Measurements from ENCODE around the gene PRKAG2.

PRKAG2 gene

GRCh38 chr7:151756866-151757265 lies 120.0 kb downstream of the PRKAG2 start:
- H3K79me2 ChIP-seq (ENCODE audit: control insufficient read depth, insufficient read depth, low read length, poor library complexity): peaks cover 4% of the 10 kb centered on the region
- H3K27me3 ChIP-seq (ENCODE audit: insufficient read depth, low read length): no peaks in the 10 kb centered on the region
- H3K9me3 ChIP-seq (ENCODE audit: insufficient read depth, low read depth, low read length): no peaks in the 10 kb centered on the region
- H4K91ac ChIP-seq (ENCODE audit: low read depth, low read length): no peak overlapping the region
- no peak overlapping the region for H4K12ac ChIP-seq (ENCODE audit: low read depth, low read length)
- H2AFZ ChIP-seq (ENCODE audit: insufficient read depth, low read length, poor library complexity): no peak overlapping the region
- H2BK5ac ChIP-seq (ENCODE audit: low read depth, low read length, poor library complexity): no peak overlapping the region
- no peaks in the 10 kb centered on the region for H3K36me3 ChIP-seq (ENCODE audit: control insufficient read depth in 1 of 2, insufficient read depth in 2 of 2, low read length in 2 of 2)
- H3K4me1 ChIP-seq (ENCODE audit: control insufficient read depth in 1 of 2, insufficient read depth in 2 of 2, low read length in 2 of 2): peaks cover 30 to 32% of the 10 kb centered on the region in 2 experiments
- no peak overlapping the region for H2BK120ac ChIP-seq (ENCODE audit: insufficient read depth, low read length, poor library complexity)
- H3K14ac ChIP-seq (ENCODE audit: low read length): no peak overlapping the region
- no CpG with 5 or more reads among the region's 13 CpGs for WGBS (ENCODE audit: extremely low coverage, insufficient coverage, insufficient read length)
- H2AK5ac ChIP-seq (ENCODE audit: low read length): no peak overlapping the region
- H3K4me2 ChIP-seq (ENCODE audit: low read length): no peak overlapping the region
- H4K8ac ChIP-seq (ENCODE audit: low read depth, low read length): no peak overlapping the region
- no peak overlapping the region for H3K18ac ChIP-seq (ENCODE audit: low read length)
- no peak overlapping the region for H3K4me3 ChIP-seq (ENCODE audit: low read depth, low read length)
- peaks cover 26% of the 10 kb centered on the region for H3K79me1 ChIP-seq (ENCODE audit: low read length)
- no peak for DNase-seq
- no peak overlapping the region for H3K23ac ChIP-seq (ENCODE audit: low read length)
- no peak overlapping the region for H3K9ac ChIP-seq (ENCODE audit: low read length)
- H3K27ac ChIP-seq (ENCODE audit: low read depth, low read length): no peak overlapping the region
- no peak overlapping the region for H3K4ac ChIP-seq (ENCODE audit: low read depth, low read length)
- no peak overlapping the region for H2BK12ac ChIP-seq (ENCODE audit: low read length)

- peak overlapping the region; percentile 71 for H3K14ac ChIP-seq (ENCODE audit: low read length)
- H3K23ac ChIP-seq (ENCODE audit: low read length): no peak overlapping the region
- H3K4me3 ChIP-seq (ENCODE audit: low read depth, low read length): no peak overlapping the region
- peak overlapping the region; percentile 23 for H3K4ac ChIP-seq (ENCODE audit: low read depth, low read length)
- no peaks in the 10 kb centered on the region for H3K36me3 ChIP-seq (ENCODE audit: control insufficient read depth in 1 of 2, insufficient read depth in 2 of 2, low read length in 2 of 2)
- peak overlapping the region; percentile 24 for H2BK5ac ChIP-seq (ENCODE audit: low read depth, low read length, poor library complexity)
- H4K12ac ChIP-seq (ENCODE audit: low read depth, low read length): no peak overlapping the region
- no peak overlapping the region for H3K27ac ChIP-seq (ENCODE audit: low read depth, low read length)
- no peaks in the 10 kb centered on the region for H3K9me3 ChIP-seq (ENCODE audit: insufficient read depth, low read depth, low read length)
- no peaks in the 10 kb centered on the region for H3K27me3 ChIP-seq (ENCODE audit: insufficient read depth, low read length)
- H3K79me1 ChIP-seq (ENCODE audit: low read length): peaks cover 26% of the 10 kb centered on the region
- H4K8ac ChIP-seq (ENCODE audit: low read depth, low read length): peak overlapping the region; percentile 30
- H3K4me1 ChIP-seq (ENCODE audit: control insufficient read depth in 1 of 2, insufficient read depth in 2 of 2, low read length in 2 of 2): peaks cover 26 to 27% of the 10 kb centered on the region in 2 experiments
- H2AFZ ChIP-seq (ENCODE audit: insufficient read depth, low read length, poor library complexity): peak overlapping the region; percentile 62
- H3K79me2 ChIP-seq (ENCODE audit: control insufficient read depth, insufficient read depth, low read length, poor library complexity): peaks cover 4% of the 10 kb centered on the region
- DNase-seq: peak; percentile 29 to 41
- peak overlapping the region; percentile 58 for H3K18ac ChIP-seq (ENCODE audit: low read length)
- WGBS (ENCODE audit: extremely low coverage, insufficient coverage, insufficient read length): no CpG with 5 or more reads among the region's 19 CpGs
- peak overlapping the region; percentile 90 for H2BK12ac ChIP-seq (ENCODE audit: low read length)
- peak overlapping the region; percentile 48 for H2BK120ac ChIP-seq (ENCODE audit: insufficient read depth, low read length, poor library complexity)
- no peak overlapping the region for H3K9ac ChIP-seq (ENCODE audit: low read length)
- peak overlapping the region; percentile 85 for H2AK5ac ChIP-seq (ENCODE audit: low read length)
- no peak overlapping the region for H3K4me2 ChIP-seq (ENCODE audit: low read length)
- peak overlapping the region; percentile 72 for H4K91ac ChIP-seq (ENCODE audit: low read depth, low read length)
Measured at GRCh38 chr7:151756076-151756731, 120.7 kb downstream of the PRKAG2 start.

- peak overlapping the region; percentile 96 for H4K91ac ChIP-seq (ENCODE audit: low read depth, low read length)
- peak overlapping the region; percentile 63 for H2BK5ac ChIP-seq (ENCODE audit: low read depth, low read length, poor library complexity)
- no peaks in the 10 kb centered on the region for H3K36me3 ChIP-seq (ENCODE audit: control insufficient read depth in 1 of 2, insufficient read depth in 2 of 2, low read length in 2 of 2)
- peak overlapping the region; percentile 54 for H3K18ac ChIP-seq (ENCODE audit: low read length)
- H2AFZ ChIP-seq (ENCODE audit: insufficient read depth, low read length, poor library complexity): peak overlapping the region; percentile 51
- peak overlapping the region; percentile 96 for H2BK120ac ChIP-seq (ENCODE audit: insufficient read depth, low read length, poor library complexity)
- no peaks in the 10 kb centered on the region for H3K9me3 ChIP-seq (ENCODE audit: insufficient read depth, low read depth, low read length)
- H4K8ac ChIP-seq (ENCODE audit: low read depth, low read length): peak overlapping the region; percentile 56
- peak overlapping the region; percentile 97 for H2AK5ac ChIP-seq (ENCODE audit: low read length)
- peak; percentile 56 to 81 for DNase-seq
- no peaks in the 10 kb centered on the region for H3K27me3 ChIP-seq (ENCODE audit: insufficient read depth, low read length)
- H2BK12ac ChIP-seq (ENCODE audit: low read length): peak overlapping the region; percentile 93
- no peak overlapping the region for H3K23ac ChIP-seq (ENCODE audit: low read length)
- H3K4me3 ChIP-seq (ENCODE audit: low read depth, low read length): no peak overlapping the region
- peaks cover 26% of the 10 kb centered on the region for H3K79me1 ChIP-seq (ENCODE audit: low read length)
- no peak overlapping the region for H4K12ac ChIP-seq (ENCODE audit: low read depth, low read length)
- no peak overlapping the region for H3K27ac ChIP-seq (ENCODE audit: low read depth, low read length)
- H3K9ac ChIP-seq (ENCODE audit: low read length): no peak overlapping the region
- WGBS (ENCODE audit: extremely low coverage, insufficient coverage, insufficient read length): no CpG with 5 or more reads among the region's 11 CpGs
- H3K4ac ChIP-seq (ENCODE audit: low read depth, low read length): peak overlapping the region; percentile 23
- H3K14ac ChIP-seq (ENCODE audit: low read length): peak overlapping the region; percentile 83
- H3K79me2 ChIP-seq (ENCODE audit: control insufficient read depth, insufficient read depth, low read length, poor library complexity): peaks cover 4% of the 10 kb centered on the region
- peaks cover 21 to 24% of the 10 kb centered on the region in 2 experiments for H3K4me1 ChIP-seq (ENCODE audit: control insufficient read depth in 1 of 2, insufficient read depth in 2 of 2, low read length in 2 of 2)
- H3K4me2 ChIP-seq (ENCODE audit: low read length): no peak overlapping the region
Measured at GRCh38 chr7:151755131-151755801, 121.6 kb downstream of the PRKAG2 start.

GRCh38 chr7:151754688-151755130 lies 122.2 kb downstream of the PRKAG2 start:
- Histone ChIP-seq H3K27ac (ENCODE audit: low read depth, low read length) (peak overlapping the region; percentile 87), H4K8ac (ENCODE audit: low read depth, low read length) (peak overlapping the region; percentile 56), H4K12ac (ENCODE audit: low read depth, low read length) (peak overlapping the region; percentile 17), H2AFZ (ENCODE audit: insufficient read depth, low read length, poor library complexity) (peak overlapping the region; percentile 51), H3K9me3 (ENCODE audit: insufficient read depth, low read depth, low read length) (no peaks in the 10 kb centered on the region), H3K14ac (ENCODE audit: low read length) (peak overlapping the region; percentile 83), H2BK120ac (ENCODE audit: insufficient read depth, low read length, poor library complexity) (peak overlapping the region; percentile 96), H4K91ac (ENCODE audit: low read depth, low read length) (peak overlapping the region; percentile 96), H3K79me2 (ENCODE audit: control insufficient read depth, insufficient read depth, low read length, poor library complexity) (peaks cover 4% of the 10 kb centered on the region), H3K18ac (ENCODE audit: low read length) (peak overlapping the region; percentile 54), H3K23ac (ENCODE audit: low read length) (no peak overlapping the region), H3K27me3 (ENCODE audit: insufficient read depth, low read length) (no peaks in the 10 kb centered on the region), H2BK12ac (ENCODE audit: low read length) (peak overlapping the region; percentile 93), H2BK5ac (ENCODE audit: low read depth, low read length, poor library complexity) (peak overlapping the region; percentile 63), H3K79me1 (ENCODE audit: low read length) (peaks cover 26% of the 10 kb centered on the region), H3K4ac (ENCODE audit: low read depth, low read length) (peak overlapping the region; percentile 18), H3K9ac (ENCODE audit: low read length) (no peak overlapping the region), H2AK5ac (ENCODE audit: low read length) (peak overlapping the region; percentile 97), H3K4me1 (ENCODE audit: control insufficient read depth in 1 of 2, insufficient read depth in 2 of 2, low read length in 2 of 2) (peaks cover 21 to 24% of the 10 kb centered on the region in 2 experiments), H3K4me3 (ENCODE audit: low read depth, low read length) (no peak overlapping the region), H3K4me2 (ENCODE audit: low read length) (no peak overlapping the region), H3K36me3 (ENCODE audit: control insufficient read depth in 1 of 2, insufficient read depth in 2 of 2, low read length in 2 of 2) (no peaks in the 10 kb centered on the region)
- DNase-seq: no peak
- no CpG with 5 or more reads among the region's 17 CpGs for WGBS (ENCODE audit: extremely low coverage, insufficient coverage, insufficient read length)

All from trophoblast cell (in vitro differentiated cells and primary cell).